HG02798 (cell line): ENCODE data around the gene NOS1.

ENCODE experiments used
- ATAC-seq: cut with Tn5 transposase; IDR thresholded peaks from one replicate; pipeline ENCODE4 v1.9.1; 2021; ENCODE audit warnings: mild to moderate bottlenecking; ENCODE audit not compliant: unreplicated experiment, poor library complexity

NOS1 gene

GRCh38 chr12:117334051-117334450, 27.4 kb downstream of the NOS1 start:
- ATAC-seq: no peak

GRCh38 chr12:117333331-117333881, 28.0 kb downstream of the NOS1 start:
- no peak for ATAC-seq

GRCh38 chr12:117331691-117332090, 29.7 kb downstream of the NOS1 start:
- no peak for ATAC-seq

- no peak for ATAC-seq
Observed at GRCh38 chr12:117330441-117331113, 30.8 kb downstream of the NOS1 start.

GRCh38 chr12:117329756-117330155, 31.7 kb downstream of the NOS1 start:
- no peak for ATAC-seq

- no peak for ATAC-seq
Observed at GRCh38 chr12:117328556-117329100, 32.8 kb downstream of the NOS1 start.

- no peak for ATAC-seq
Observed at GRCh38 chr12:117322428-117322827, 39.0 kb downstream of the NOS1 start.

- no peak for ATAC-seq
Observed at GRCh38 chr12:117321572-117321971, 39.9 kb downstream of the NOS1 start.

GRCh38 chr12:117318591-117318990, 42.8 kb downstream of the NOS1 start:
- ATAC-seq: no peak

GRCh38 chr12:117316336-117316735, 45.1 kb downstream of the NOS1 start:
- ATAC-seq: no peak

- no peak for ATAC-seq
Observed at GRCh38 chr12:117313926-117314325, 47.5 kb downstream of the NOS1 start.

- no peak for ATAC-seq
Observed at GRCh38 chr12:117312770-117313169, 48.7 kb downstream of the NOS1 start.

GRCh38 chr12:117309276-117309925, 52.0 kb downstream of the NOS1 start:
- no peak for ATAC-seq

- no peak for ATAC-seq
Observed at GRCh38 chr12:117300174-117300573, 61.3 kb downstream of the NOS1 start.

GRCh38 chr12:117298648-117299225, 62.7 kb downstream of the NOS1 start:
- ATAC-seq: no peak

- ATAC-seq: no peak
Observed at GRCh38 chr12:117298191-117298590, 63.2 kb downstream of the NOS1 start.

GRCh38 chr12:117294189-117294603, 67.2 kb downstream of the NOS1 start:
- no peak for ATAC-seq

- ATAC-seq: no peak
Observed at GRCh38 chr12:117293510-117293909, 67.9 kb downstream of the NOS1 start.

GRCh38 chr12:117292688-117293087, 68.7 kb downstream of the NOS1 start:
- ATAC-seq: no peak

- ATAC-seq: no peak
Observed at GRCh38 chr12:117284140-117284539, 77.3 kb downstream of the NOS1 start.

GRCh38 chr12:117282490-117282889, 78.9 kb downstream of the NOS1 start:
- ATAC-seq: no peak
